Activated T-helper 2 cell treated with anti-CD3 and anti-CD28 coated beads, Interferon-gamma antibody, Interleukin-2, Interleukin-4, amounts not matched to agents 10 μg/mL and 5 μg/mL and 100 μg/mL, durations not matched to agents 14 hours and 24 hours and 36 hours (primary cell): Measurements from ENCODE around the gene ZFP14. TPM values are rescaled to one million over a fixed set of nuclear protein-coding genes. Genes with fewer than 3 reads are reported as not detected.

Experiments used
- DNase-seq: peaks from one replicate; pipeline ENCODE4 v3.0.0; 2021; ENCODE audit warnings: low spot score
- H3K27ac Mint-ChIP-seq: one replicate; pipeline ENCODE4 v1.8.0; 2021; ENCODE audit warnings: mixed read lengths
- H3K27me3 Mint-ChIP-seq: one replicate; pipeline ENCODE4 v1.8.0; 2021; ENCODE audit warnings: low read depth, mixed read lengths
- H3K36me3 Mint-ChIP-seq: one replicate; pipeline ENCODE4 v1.8.0; 2021; ENCODE audit warnings: low read depth, mixed read lengths
- H3K4me1 Mint-ChIP-seq: one replicate; pipeline ENCODE4 v1.8.0; 2021; ENCODE audit warnings: low read depth, mixed read lengths
- H3K4me3 Mint-ChIP-seq: one replicate; pipeline ENCODE4 v1.8.0; 2021; ENCODE audit warnings: low read depth, mild to moderate bottlenecking, moderate library complexity, mixed read lengths
- H3K9me3 Mint-ChIP-seq: one replicate; pipeline ENCODE4 v1.8.0; 2021; ENCODE audit warnings: mixed read lengths
- intact Hi-C: fragments of 100-400 bp; cut with micrococcal nuclease; formaldehyde crosslinking; loops from one replicate; pipeline ENCODE4 v1.15.1; 2023
- total RNA-seq: library from RNA; stranded (reverse); gene quantifications from 2 replicates; pipeline ENCODE4 v1.2.3, GENCODE V29; 2022

Gene ZFP14
- 2.0 and 2.4 TPM in 2 replicates for total RNA-seq

- Mint-ChIP-seq H3K27ac (peak within 1 kb of the TSS; percentile 86), H3K27me3 (no peaks in the 10 kb centered on the region), H3K4me3 (peak within 1 kb of the TSS; percentile 85), H3K36me3 (peaks cover 8% of the 10 kb centered on the region), H3K9me3 (peaks cover 28% of the 10 kb centered on the region), H3K4me1 (peaks cover 12% of the 10 kb centered on the region)
- peak; percentile 91 for DNase-seq
- intact Hi-C loops: loop anchor here (1.0 to 5.0 kb wide), 4 partner anchors 110 to 838 kb away; partner anchors contain the start of genes ZNF345, ZNF383, ZNF566 and ZNF850
Measured at GRCh38 chr19:36378625-36379509, at the start of gene ZFP14. TSS of gene ZFP14 (minus strand) at chr19:36379201. CDS start at chr19:36367892, 11,309 bp downstream.

- no peak overlapping the region for H3K27ac Mint-ChIP-seq
- intact Hi-C loops: no loop called here
- DNase-seq: no peak
- peaks cover 42% of the 10 kb centered on the region for H3K9me3 Mint-ChIP-seq
- H3K4me3 Mint-ChIP-seq: no peak overlapping the region
- peaks cover 12% of the 10 kb centered on the region for H3K27me3 Mint-ChIP-seq
- peaks cover 13% of the 10 kb centered on the region for H3K36me3 Mint-ChIP-seq
- H3K4me1 Mint-ChIP-seq: peaks cover 2% of the 10 kb centered on the region
Measured at GRCh38 chr19:36423925-36424324, 44.9 kb upstream of the ZFP14 start.

- H3K36me3 Mint-ChIP-seq: peaks cover 32% of the 10 kb centered on the region
- DNase-seq: no peak
- no peak overlapping the region for H3K27ac Mint-ChIP-seq
- peaks cover 12% of the 10 kb centered on the region for H3K27me3 Mint-ChIP-seq
- H3K9me3 Mint-ChIP-seq: peaks cover 51% of the 10 kb centered on the region
- intact Hi-C loops: no loop called here
- peaks cover 13% of the 10 kb centered on the region for H3K4me1 Mint-ChIP-seq
- H3K4me3 Mint-ChIP-seq: peak overlapping the region; percentile 26
Measured at GRCh38 chr19:36421749-36422481, 42.9 kb upstream of the ZFP14 start.

- H3K9me3 Mint-ChIP-seq: peaks cover 50% of the 10 kb centered on the region
- H3K4me3 Mint-ChIP-seq: no peak overlapping the region
- peaks cover 13% of the 10 kb centered on the region for H3K4me1 Mint-ChIP-seq
- DNase-seq: peak; percentile 8
- intact Hi-C loops: no loop called here
- peaks cover 36% of the 10 kb centered on the region for H3K36me3 Mint-ChIP-seq
- H3K27ac Mint-ChIP-seq: no peak overlapping the region
- H3K27me3 Mint-ChIP-seq: peaks cover 12% of the 10 kb centered on the region
Measured at GRCh38 chr19:36420961-36421748, 42.2 kb upstream of the ZFP14 start.

DNA sequence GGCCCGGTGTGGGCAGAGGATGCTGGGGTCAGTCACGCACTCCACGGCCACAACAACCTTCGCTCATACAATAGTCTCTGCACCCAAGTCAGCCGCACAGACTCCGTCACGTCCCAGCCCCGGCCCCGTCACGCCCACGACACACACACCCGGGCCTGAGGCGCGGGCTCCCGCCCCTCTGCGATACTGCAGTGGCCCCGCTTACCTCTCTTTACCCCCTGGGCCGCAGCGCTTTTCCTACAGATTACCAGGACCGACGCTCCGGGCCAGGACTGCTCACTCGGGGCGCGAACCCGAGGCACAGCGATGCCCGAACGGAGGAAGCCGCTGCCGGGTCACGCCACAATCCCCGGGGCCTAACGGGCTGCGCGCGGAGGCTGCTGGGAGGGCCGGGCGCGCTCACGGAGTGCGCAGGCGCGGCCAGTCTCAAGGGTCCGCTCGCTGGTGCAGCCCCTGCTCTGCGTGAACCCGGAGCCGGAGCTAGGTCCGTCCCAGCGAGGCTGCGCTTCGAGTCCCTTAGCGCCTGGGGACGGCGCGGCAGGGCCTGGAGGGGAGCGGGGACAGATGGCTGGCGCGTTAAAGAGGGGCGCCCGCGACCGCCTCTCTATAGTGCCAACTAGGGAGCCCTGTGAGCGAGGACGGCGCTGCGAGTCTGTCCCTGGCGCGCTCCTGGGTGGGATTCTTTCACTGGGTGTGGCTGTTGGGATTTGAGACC lies 39.4 kb upstream of the ZFP14 start, which contains the start of gene ZFP82:
Gene ZFP82 (minus strand): TSS at position 358 of the 715 bp plus-strand sequence. CDS start 8,855 bp downstream, outside the sequence.
- Mint-ChIP-seq H3K4me1 (peaks cover 13% of the 10 kb centered on the region), H3K27ac (peak within 1 kb of the TSS; percentile 95), H3K36me3 (peaks cover 52% of the 10 kb centered on the region), H3K27me3 (peaks cover 12% of the 10 kb centered on the region), H3K4me3 (peak within 1 kb of the TSS; percentile 94), H3K9me3 (peaks cover 50% of the 10 kb centered on the region)
- DNase-seq: peak; percentile 73
- intact Hi-C loops: loop anchor here (2.0 kb wide), 1 partner anchor 70 kb away; the partner anchor contains the start of gene ZNF566

DNA sequence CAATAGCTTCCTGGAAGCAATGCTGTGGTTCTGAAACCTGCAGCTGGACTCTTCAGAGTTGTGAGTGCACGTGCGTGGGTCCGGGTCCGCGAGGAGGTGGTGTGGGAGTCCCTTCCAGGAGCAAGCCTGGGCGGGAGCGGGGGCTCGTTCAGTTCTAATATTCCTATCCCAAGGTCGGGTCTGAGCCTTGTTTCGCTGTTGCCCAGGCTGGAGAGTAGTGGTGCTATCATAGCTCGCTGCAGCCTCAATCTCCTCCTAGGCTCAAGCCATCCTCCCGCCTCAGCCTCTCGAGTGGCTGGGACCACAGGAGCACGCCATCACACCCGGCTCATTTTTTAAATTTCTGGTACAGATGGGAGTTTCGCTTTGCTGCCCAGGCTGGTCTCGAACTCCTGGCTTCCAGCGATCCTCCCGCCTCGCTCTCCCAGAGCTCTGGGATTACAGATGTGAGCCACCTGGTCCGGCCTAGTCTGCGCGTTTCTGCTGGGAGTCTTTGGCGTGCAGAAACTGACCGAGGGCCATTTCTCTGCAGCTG lies 38.8 kb upstream of the ZFP14 start:
- Mint-ChIP-seq H3K27me3 (peaks cover 12% of the 10 kb centered on the region), H3K4me1 (peaks cover 13% of the 10 kb centered on the region), H3K36me3 (peaks cover 55% of the 10 kb centered on the region), H3K9me3 (peaks cover 52% of the 10 kb centered on the region), H3K4me3 (peak overlapping the region; percentile 94), H3K27ac (peak overlapping the region; percentile 95)
- peak; percentile 9 for DNase-seq
- intact Hi-C loops: loop anchor here (2.0 kb wide), 1 partner anchor 71 kb away; the partner anchor contains the start of gene ZNF566

GRCh38 chr19:36409841-36410240 lies 30.8 kb upstream of the ZFP14 start:
- H3K4me1 Mint-ChIP-seq: no peaks in the 10 kb centered on the region
- no peak for DNase-seq
- no peak overlapping the region for H3K27ac Mint-ChIP-seq
- peaks cover 76% of the 10 kb centered on the region for H3K36me3 Mint-ChIP-seq
- no peaks in the 10 kb centered on the region for H3K27me3 Mint-ChIP-seq
- peaks cover 60% of the 10 kb centered on the region for H3K9me3 Mint-ChIP-seq
- no peak overlapping the region for H3K4me3 Mint-ChIP-seq
- intact Hi-C loops: no loop called here

DNA sequence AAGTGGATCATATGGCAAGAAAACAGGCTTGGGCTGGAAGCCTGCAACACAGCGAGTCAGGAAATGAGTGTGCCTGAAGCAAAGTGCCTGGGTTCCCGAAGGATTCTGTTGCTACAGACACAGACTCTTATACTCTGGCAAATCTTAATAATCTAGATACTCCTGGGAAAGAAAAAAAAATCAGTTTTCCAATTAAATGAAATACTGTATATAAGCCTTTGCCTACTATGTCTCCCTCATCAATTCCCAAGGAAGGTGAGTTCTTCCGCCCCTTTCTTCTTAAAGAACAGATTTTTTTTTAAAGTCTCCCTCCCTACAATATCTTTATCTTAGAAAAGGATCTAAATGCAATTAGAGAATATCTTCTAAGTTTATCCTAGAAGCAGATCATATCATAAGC lies 29.1 kb upstream of the ZFP14 start:
- H3K27ac Mint-ChIP-seq: no peak overlapping the region
- peaks cover 88% of the 10 kb centered on the region for H3K36me3 Mint-ChIP-seq
- H3K4me3 Mint-ChIP-seq: no peak overlapping the region
- intact Hi-C loops: no loop called here
- peaks cover 68% of the 10 kb centered on the region for H3K9me3 Mint-ChIP-seq
- no peaks in the 10 kb centered on the region for H3K4me1 Mint-ChIP-seq
- no peaks in the 10 kb centered on the region for H3K27me3 Mint-ChIP-seq
- DNase-seq: no peak

DNA sequence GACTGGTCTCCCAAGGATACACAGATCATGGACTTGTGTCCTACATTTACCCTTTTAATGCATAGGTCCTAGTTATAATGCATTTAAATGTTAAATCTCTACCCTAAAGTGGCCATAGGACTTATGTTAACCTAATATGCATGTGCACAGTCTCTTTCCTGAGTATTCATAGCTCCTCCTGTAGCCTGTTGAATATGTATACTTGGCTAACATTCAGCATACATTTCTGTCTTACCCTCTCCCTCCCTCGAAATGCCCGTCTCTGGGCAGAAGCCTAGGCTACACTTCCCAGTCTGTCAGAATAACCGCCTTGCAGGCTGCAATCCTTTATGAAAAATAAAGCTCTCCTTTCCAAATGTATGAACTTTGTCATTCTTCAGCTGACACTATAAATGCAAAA lies 25.5 kb upstream of the ZFP14 start:
- H3K4me3 Mint-ChIP-seq: no peak overlapping the region
- peaks cover 90% of the 10 kb centered on the region for H3K36me3 Mint-ChIP-seq
- intact Hi-C loops: no loop called here
- H3K4me1 Mint-ChIP-seq: no peaks in the 10 kb centered on the region
- no peaks in the 10 kb centered on the region for H3K27me3 Mint-ChIP-seq
- H3K9me3 Mint-ChIP-seq: peaks cover 65% of the 10 kb centered on the region
- no peak overlapping the region for H3K27ac Mint-ChIP-seq
- DNase-seq: no peak

DNA sequence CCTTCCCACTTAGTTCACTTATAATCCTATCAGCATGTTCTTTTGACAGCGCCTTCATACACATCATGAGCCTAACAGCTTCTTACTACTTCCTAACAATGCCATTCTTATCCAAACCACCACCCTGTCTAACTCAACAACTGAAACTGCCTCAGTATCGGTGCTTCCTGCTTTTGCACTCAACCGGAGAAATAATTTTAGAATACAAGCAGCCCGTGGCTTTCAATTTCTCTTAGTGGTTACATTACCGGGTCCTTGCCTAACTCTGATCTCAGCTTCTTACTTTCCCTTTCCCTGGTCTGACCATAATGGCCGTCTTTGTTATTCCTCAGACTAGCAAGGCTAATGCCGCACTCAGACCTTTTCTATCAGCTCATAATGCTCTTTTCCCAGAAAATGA lies 22.5 kb upstream of the ZFP14 start:
- H3K4me3 Mint-ChIP-seq: no peak overlapping the region
- no peak overlapping the region for H3K27ac Mint-ChIP-seq
- no peak for DNase-seq
- intact Hi-C loops: no loop called here
- H3K27me3 Mint-ChIP-seq: no peaks in the 10 kb centered on the region
- peaks cover 93% of the 10 kb centered on the region for H3K36me3 Mint-ChIP-seq
- H3K9me3 Mint-ChIP-seq: peaks cover 55% of the 10 kb centered on the region
- H3K4me1 Mint-ChIP-seq: no peaks in the 10 kb centered on the region

GRCh38 chr19:36398571-36398970 lies 19.6 kb upstream of the ZFP14 start:
- H3K4me3 Mint-ChIP-seq: no peak overlapping the region
- H3K27me3 Mint-ChIP-seq: no peaks in the 10 kb centered on the region
- H3K9me3 Mint-ChIP-seq: peaks cover 55% of the 10 kb centered on the region
- H3K36me3 Mint-ChIP-seq: peaks cover 91% of the 10 kb centered on the region
- intact Hi-C loops: no loop called here
- H3K4me1 Mint-ChIP-seq: no peaks in the 10 kb centered on the region
- H3K27ac Mint-ChIP-seq: no peak overlapping the region
- no peak for DNase-seq
